ENCODE results near the gene AGBL3.
A peak's percentile ranks its signal among the peaks of the same experiment; 100 is the strongest.

The AGBL3 gene

GRCh38 chr7:134986363-134987251 lies at the start of gene AGBL3:
TSS of gene AGBL3 (plus strand) at chr7:134986508. CDS start at chr7:134987934, 1,426 bp downstream.
- Histone ChIP-seq H3K4me3 (peak within 1 kb of the TSS; percentile 67 to 90 (median 83)), H3K27ac (peak within 1 kb of the TSS in 20 of 21 experiments; percentile 67 to 92 (median 85))

- H3K27ac ChIP-seq = peak overlapping the region in 1 of 21 experiments; percentile 47
- H3K4me3 ChIP-seq = no peak overlapping the region
Observed at GRCh38 chr7:134936893-134937510, 49.3 kb upstream of the AGBL3 start.

GRCh38 chr7:134938141-134938540 lies 48.2 kb upstream of the AGBL3 start:
- Histone ChIP-seq H3K27ac (no peak overlapping the region), H3K4me3 (no peak overlapping the region)

- no peak overlapping the region for H3K27ac ChIP-seq
Observed at GRCh38 chr7:134939136-134939535, 47.2 kb upstream of the AGBL3 start.

DNA sequence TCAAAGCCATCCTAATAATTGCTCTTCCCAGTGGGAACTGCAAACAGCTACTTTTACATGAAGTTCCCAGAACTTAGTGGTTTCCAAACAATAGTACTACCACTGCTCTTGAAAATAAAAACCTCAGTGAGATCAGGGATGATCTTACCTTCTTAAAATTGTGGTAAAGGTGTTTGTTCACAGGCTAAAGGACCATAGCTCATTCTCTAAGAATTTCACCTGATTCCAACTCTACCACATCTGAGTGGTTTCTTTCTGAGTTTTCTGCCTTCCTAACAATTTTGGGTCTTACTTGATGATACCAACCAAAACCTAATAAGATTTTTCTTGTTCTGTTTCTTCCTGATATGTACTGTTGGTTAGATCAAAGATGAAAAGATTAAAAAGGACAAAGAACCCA lies 45.6 kb upstream of the AGBL3 start:
- peak overlapping the region in 2 of 21 experiments; percentile 33 to 36 for H3K27ac ChIP-seq
- no peak overlapping the region for H3K4me3 ChIP-seq

More at GRCh38 chr7:134939136-134939535, 47.2 kb upstream of the AGBL3 start:
- H3K4me3 ChIP-seq = no peak overlapping the region

- Histone ChIP-seq H3K4me3 (no peak overlapping the region), H3K27ac (peak overlapping the region in 3 of 21 experiments; percentile 33 to 42 (median 36))
Observed at GRCh38 chr7:134941185-134941900, 45.0 kb upstream of the AGBL3 start.

DNA sequence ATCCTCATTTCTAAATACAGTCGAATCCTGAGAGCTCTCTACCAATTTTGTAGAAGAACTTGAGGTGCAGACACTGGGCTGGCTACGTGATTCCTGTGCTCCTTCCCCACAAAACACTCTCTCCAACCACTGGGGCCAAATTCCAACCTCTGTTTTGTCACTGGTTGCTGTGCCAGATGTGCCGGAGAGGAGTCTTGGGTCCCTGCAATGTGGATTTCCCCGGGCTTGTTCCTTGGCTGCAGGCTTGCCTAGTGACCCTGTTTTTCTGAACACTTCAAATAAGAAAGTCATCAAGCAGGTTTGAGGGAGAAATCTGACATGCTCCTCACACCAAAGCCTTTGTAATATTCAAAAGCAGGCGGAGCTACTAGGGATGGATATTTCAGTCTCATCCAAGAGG lies 44.4 kb upstream of the AGBL3 start:
- Histone ChIP-seq H3K27ac (peak overlapping the region in 4 of 21 experiments; percentile 21 to 42 (median 34)), H3K4me3 (no peak overlapping the region)

DNA sequence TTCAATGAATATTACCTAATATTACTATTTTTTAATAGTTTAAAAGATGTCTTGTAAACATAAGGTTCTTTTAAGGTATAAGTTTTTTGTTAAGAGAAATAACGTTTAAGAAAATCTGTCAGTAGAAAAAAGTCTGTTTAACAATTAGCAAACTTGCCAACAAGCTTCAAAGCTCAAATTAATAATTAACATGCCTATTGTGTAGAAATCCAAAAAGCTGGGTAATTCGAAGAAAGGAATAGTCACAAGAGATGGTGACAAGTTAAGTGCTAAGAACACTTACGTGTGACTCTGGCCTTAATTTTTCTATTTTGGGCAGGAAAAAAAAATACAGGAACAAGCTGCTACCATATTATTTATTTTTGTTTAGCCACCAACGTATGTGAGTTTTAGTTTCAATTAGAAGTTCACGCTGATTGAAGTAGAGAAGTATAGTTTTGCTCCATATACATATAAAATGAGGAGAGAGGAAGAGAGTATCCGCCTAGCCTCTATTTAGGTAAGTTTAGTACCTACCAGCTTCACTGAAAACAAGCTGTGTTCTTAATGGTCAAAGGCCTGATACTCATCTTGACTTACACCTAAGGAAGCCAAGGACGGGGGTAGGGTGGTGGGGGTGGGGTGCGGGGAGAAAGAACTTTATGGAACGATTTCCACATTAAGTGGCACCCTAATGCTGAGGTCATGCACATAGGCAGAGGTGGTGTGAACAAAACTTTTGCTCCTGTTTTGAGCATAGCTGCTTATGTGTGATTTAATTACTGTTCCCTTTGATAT lies 43.4 kb upstream of the AGBL3 start:
- no peak overlapping the region for H3K4me3 ChIP-seq
- no peak overlapping the region for H3K27ac ChIP-seq

GRCh38 chr7:134943785-134944400 lies 42.4 kb upstream of the AGBL3 start:
- H3K4me3 ChIP-seq = no peak overlapping the region
- no peak overlapping the region for H3K27ac ChIP-seq

GRCh38 chr7:134945691-134946090 lies 40.6 kb upstream of the AGBL3 start:
- H3K27ac ChIP-seq = no peak overlapping the region
- no peak overlapping the region for H3K4me3 ChIP-seq

GRCh38 chr7:134946260-134946659 lies 40.0 kb upstream of the AGBL3 start:
- Histone ChIP-seq H3K27ac (no peak overlapping the region), H3K4me3 (no peak overlapping the region)

DNA sequence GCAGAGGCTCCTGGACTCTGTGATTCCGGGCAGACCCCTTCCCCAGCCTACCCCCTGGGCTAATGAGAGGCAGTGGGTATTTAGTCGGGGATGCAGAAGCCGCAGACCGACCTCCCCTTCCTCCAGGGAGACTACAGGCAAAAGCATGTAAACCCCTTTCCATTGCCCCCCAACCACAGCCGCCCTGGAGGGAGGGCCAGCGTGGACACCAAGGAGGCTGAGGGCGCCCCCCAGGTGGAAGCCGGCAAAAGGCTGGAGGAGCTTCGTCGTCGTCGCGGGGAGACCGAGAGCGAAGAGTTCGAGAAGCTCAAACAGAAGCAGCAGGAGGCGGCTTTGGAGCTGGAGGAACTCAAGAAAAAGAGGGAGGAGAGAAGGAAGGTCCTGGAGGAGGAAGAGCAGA lies 39.0 kb upstream of the AGBL3 start:
- Histone ChIP-seq H3K27ac (no peak overlapping the region), H3K4me3 (no peak overlapping the region)

DNA sequence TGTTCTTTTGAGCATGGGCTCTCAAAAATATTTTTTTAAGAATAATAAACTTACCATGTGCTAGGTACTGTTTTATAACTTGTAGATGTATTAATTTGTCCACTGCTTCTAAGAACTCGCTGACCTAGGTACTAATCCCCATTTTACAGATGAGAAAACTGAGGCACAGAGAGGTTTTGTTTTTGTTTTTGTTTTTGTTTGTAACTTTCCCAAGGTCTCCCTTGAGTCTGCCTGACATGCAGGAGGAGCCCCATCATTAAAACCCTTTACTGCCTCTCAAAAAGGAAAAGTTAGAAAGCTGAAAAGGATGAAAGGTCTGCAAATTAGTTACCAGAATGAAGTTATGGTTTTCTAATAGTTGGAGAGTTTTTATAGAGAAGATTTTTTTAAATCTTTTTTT lies 38.5 kb upstream of the AGBL3 start:
- no peak overlapping the region for H3K4me3 ChIP-seq
- H3K27ac ChIP-seq = no peak overlapping the region

- H3K4me3 ChIP-seq = no peak overlapping the region
- H3K27ac ChIP-seq = no peak overlapping the region
Observed at GRCh38 chr7:134948246-134948645, 38.1 kb upstream of the AGBL3 start.

- no peak overlapping the region for H3K4me3 ChIP-seq
- no peak overlapping the region for H3K27ac ChIP-seq
Observed at GRCh38 chr7:134948736-134949135, 37.6 kb upstream of the AGBL3 start.

DNA sequence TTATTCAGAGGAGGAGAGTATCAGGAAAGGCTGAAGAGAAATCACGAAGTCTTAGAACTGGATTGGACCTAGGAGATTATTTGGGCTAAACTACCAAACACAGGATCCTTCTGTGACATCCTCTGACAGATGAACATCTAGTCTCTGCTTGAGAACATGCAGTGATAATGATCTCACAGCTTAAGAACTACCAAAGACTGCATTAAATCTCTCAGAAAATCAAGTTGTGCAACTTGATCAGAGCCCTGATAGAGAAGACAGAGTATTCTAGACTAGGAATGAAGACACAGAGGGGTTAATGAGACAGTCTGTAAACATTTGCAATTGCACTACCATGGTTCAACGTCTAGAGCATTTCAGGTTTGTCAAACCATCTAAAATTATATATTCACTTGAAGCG lies 37.1 kb upstream of the AGBL3 start:
- no peak overlapping the region for H3K4me3 ChIP-seq
- H3K27ac ChIP-seq = no peak overlapping the region

DNA sequence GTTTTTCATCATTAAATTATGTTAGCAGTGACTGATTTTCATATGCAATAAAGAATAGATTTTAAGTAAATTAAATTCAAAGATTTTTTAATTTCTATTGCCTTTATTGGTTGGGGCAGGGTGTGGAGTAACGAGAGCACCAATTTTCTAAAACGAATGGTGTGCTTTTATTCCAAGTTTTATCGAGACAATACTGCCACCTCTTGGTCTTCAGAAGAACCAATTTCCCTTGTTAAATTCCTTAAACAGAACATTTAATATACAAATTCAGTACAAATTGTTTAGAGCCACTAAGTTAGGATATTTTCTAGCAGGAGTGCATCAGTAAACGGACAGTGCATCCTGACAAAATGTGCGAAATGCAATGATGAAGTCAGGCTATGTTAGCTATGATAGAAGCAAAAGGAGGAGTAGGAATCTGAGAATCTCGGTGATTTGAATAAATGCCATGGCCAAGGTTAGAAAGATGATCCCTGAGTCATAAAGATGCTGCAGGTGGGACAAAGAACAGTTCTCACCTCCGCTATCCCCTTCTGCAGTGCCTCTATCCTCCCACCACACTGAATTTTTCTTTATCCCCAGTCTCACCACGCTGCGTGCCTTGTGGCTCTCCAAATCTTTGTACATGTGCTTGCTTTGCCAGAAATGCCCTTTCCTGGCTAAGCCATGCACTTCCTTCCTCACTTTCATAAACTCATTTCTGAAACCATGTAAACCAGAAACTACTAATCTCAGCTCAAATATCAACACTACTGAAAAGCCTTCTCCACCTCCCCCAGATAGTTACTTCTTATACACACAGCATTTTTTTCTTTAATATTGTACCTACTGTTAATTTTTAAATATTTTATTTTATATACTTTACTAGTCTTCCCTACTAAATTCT lies 31.9 kb upstream of the AGBL3 start:
- H3K27ac ChIP-seq = no peak overlapping the region
- no peak overlapping the region for H3K4me3 ChIP-seq

GRCh38 chr7:134957005-134957404 lies 29.3 kb upstream of the AGBL3 start:
- no peak overlapping the region for H3K27ac ChIP-seq
- H3K4me3 ChIP-seq = no peak overlapping the region
